Ishikawa (cell line): ENCODE results near the gene SREBF2.

ENCODE experiments used
- CREB1 ChIP-seq: IDR thresholded peaks from 2 replicates; pipeline ENCODE4 v1.6.1; 2012; ENCODE audit warnings: low read depth
- REST ChIP-seq: IDR thresholded peaks from 2 replicates; pipeline ENCODE4 v1.6.1; 2012; ENCODE audit warnings: low read depth, mild to moderate bottlenecking

- TF ChIP-seq CREB1 (no peak), REST (no peak)
These were observed 85.2 kb downstream of the SREBF2 start for GRCh38 chr22:41917903-41918791.
